Head of caudate nucleus (tissue), 42 donors: ENCODE data around the gene SPTLC1.
"Not testable (repeated sequence)": the region's sequence is repeated elsewhere in the genome, so short reads cannot be mapped to it uniquely, and the experiment has no call there.

Source experiments
- DNase-seq, 42 donors: peaks; one replicate each; pipeline versions ENCODE4 v3.0.0 to v3.0.0-alpha.2; 2020 to 2021; ENCODE audit warnings: mixed read lengths in 7 of 42
- intact Hi-C: fragments of 100-400 bp; cut with DNase I; formaldehyde crosslinking; loops from one replicate; pipeline ENCODE4 v1.15.0; 2022

SPTLC1 gene

GRCh38 chr9:92004045-92004392, 111.2 kb downstream of the SPTLC1 start:
- intact Hi-C loops: no loop called here

GRCh38 chr9:92003308-92004044, 111.7 kb downstream of the SPTLC1 start:
- no peak for DNase-seq
- intact Hi-C loops: no loop called here

More at GRCh38 chr9:92004045-92004392, 111.2 kb downstream of the SPTLC1 start:
- DNase-seq: no peak

- peak in 2 of 42 donors; percentile 30 to 39 for DNase-seq
- intact Hi-C loops: not testable (repeated sequence)
Observed at GRCh38 chr9:92001948-92002347, 113.3 kb downstream of the SPTLC1 start.

GRCh38 chr9:92001244-92001643, 114.0 kb downstream of the SPTLC1 start:
- DNase-seq: no peak
- intact Hi-C loops: no loop called here

GRCh38 chr9:91995000-91995655, 120.1 kb downstream of the SPTLC1 start:
- no peak for DNase-seq
- intact Hi-C loops: no loop called here

GRCh38 chr9:91994422-91994821, 120.8 kb downstream of the SPTLC1 start:
- intact Hi-C loops: no loop called here
- DNase-seq: no peak

- intact Hi-C loops: no loop called here
- no peak for DNase-seq
Observed at GRCh38 chr9:91992461-91993041, 122.7 kb downstream of the SPTLC1 start.

- DNase-seq: no peak
- intact Hi-C loops: no loop called here
Observed at GRCh38 chr9:91991721-91992341, 123.4 kb downstream of the SPTLC1 start.

- intact Hi-C loops: no loop called here
- no peak for DNase-seq
Observed at GRCh38 chr9:91986248-91986647, 129.0 kb downstream of the SPTLC1 start.

GRCh38 chr9:91985692-91986091, 129.5 kb downstream of the SPTLC1 start:
- intact Hi-C loops: no loop called here
- DNase-seq: no peak
